Measurements from ENCODE around the gene MSH3. TPM values are rescaled to one million over a fixed set of nuclear protein-coding genes. Genes with fewer than 3 reads are reported as not detected.
"Not testable (repeated sequence)": the region's sequence is repeated elsewhere in the genome, so short reads cannot be mapped to it uniquely, and the experiment has no call there.

MSH3 gene
- polyA plus RNA-seq, 4 donors: 3.5 to 15.6 (median 4.8) TPM

GRCh38 chr5:80641353-80641752, 13.1 kb upstream of the MSH3 start:
- 72 to 81% (median 75%) methylated on average over 4 of the region's 4 CpGs for WGBS, 3 donors
- FAIRE-seq (no peak), DNase-seq (no peak)
- no peaks in the 10 kb centered on the region for H3K9me3 ChIP-seq (ENCODE audit: control insufficient read depth in 2 of 2, insufficient read depth in 1 of 2, low read depth in 1 of 2, low read length in 1 of 2)
- peaks cover 5 to 33% (median 11%) of the 10 kb centered on the region in 3 donors for H3K36me3 ChIP-seq (ENCODE audit: control insufficient read depth in 3 of 3, insufficient read depth in 2 of 3, low read depth in 1 of 3, low read length in 3 of 3)
- H3K27me3 ChIP-seq (ENCODE audit: control insufficient read depth in 3 of 3, insufficient read depth in 3 of 3, low read length in 3 of 3): no peaks in the 10 kb centered on the region
- no peak overlapping the region for H3K4me3 ChIP-seq (ENCODE audit: low read depth in 1 of 3, low read length in 3 of 3)
- H3K4me1 ChIP-seq (ENCODE audit: control insufficient read depth in 3 of 3, insufficient read depth in 2 of 3, low read depth in 1 of 3, low read length in 2 of 3): no peaks in the 10 kb centered on the region
- no peak overlapping the region for H3K27ac ChIP-seq (ENCODE audit: low read depth in 1 of 3, low read length in 2 of 3)

DNA sequence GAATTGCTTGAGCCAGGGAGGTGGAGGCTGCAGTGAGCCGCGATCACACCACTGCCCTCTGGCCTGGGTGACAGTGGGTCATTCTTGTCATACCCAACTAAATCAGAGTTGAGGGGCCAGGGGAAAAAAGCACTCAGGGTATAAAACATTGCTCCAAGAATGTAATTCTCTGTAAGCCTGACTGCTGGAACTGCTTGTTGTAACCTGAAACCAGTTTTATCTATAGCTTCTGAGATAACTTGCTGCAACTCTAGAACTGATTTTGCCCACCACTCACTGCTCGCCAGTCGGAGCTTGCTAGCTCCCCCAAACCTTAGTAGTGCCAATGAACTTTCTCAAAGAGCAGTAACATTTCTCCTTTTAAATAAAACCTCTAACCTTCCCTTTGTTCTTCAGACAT, 9.6 kb upstream of the MSH3 start:
- FAIRE-seq (no peak), DNase-seq (no peak)
- no peak overlapping the region for H3K4me3 ChIP-seq (ENCODE audit: low read depth in 1 of 3, low read length in 3 of 3)
- H3K4me1 ChIP-seq (ENCODE audit: control insufficient read depth in 3 of 3, insufficient read depth in 2 of 3, low read depth in 1 of 3, low read length in 2 of 3): no peaks in the 10 kb centered on the region
- WGBS, 3 donors: 91 to 96% (median 91%) methylated on average over 4 of the region's 4 CpGs
- no peaks in the 10 kb centered on the region for H3K27me3 ChIP-seq (ENCODE audit: control insufficient read depth in 3 of 3, insufficient read depth in 3 of 3, low read length in 3 of 3)
- no peak overlapping the region for H3K27ac ChIP-seq (ENCODE audit: low read depth in 1 of 3, low read length in 2 of 3)
- H3K36me3 ChIP-seq (ENCODE audit: control insufficient read depth in 3 of 3, insufficient read depth in 2 of 3, low read depth in 1 of 3, low read length in 3 of 3): peaks cover 5 to 23% (median 11%) of the 10 kb centered on the region in 3 donors
- no peaks in the 10 kb centered on the region for H3K9me3 ChIP-seq (ENCODE audit: control insufficient read depth in 2 of 2, insufficient read depth in 1 of 2, low read depth in 1 of 2, low read length in 1 of 2)

DNA sequence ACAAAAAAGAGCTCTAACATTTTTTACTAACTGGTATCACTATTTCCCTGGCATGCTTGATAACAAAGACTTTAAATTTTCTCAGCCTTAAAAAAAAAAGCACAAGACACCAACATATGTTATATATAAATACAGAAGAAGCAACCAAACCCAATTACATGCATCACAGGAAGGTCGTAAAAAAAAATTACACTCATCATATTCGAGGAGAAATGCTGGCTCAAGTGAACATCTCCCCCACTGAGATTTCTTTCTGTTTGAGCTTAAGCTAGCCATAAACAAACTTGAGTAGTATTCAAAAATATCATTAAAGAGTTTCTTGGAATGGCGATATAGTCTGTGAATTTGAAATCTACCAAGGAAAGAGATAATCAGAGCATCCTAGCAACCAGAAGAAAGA, 7.5 kb upstream of the MSH3 start:
- DNase-seq (no peak), FAIRE-seq (no peak)
- Histone ChIP-seq H3K27me3 (ENCODE audit: control insufficient read depth in 3 of 3, insufficient read depth in 3 of 3, low read length in 3 of 3) (no peaks in the 10 kb centered on the region), H3K4me1 (ENCODE audit: control insufficient read depth in 3 of 3, insufficient read depth in 2 of 3, low read depth in 1 of 3, low read length in 2 of 3) (no peaks in the 10 kb centered on the region), H3K36me3 (ENCODE audit: control insufficient read depth in 3 of 3, insufficient read depth in 2 of 3, low read depth in 1 of 3, low read length in 3 of 3) (peaks cover 4 to 15% (median 4%) of the 10 kb centered on the region in 3 donors), H3K27ac (ENCODE audit: low read depth in 1 of 3, low read length in 2 of 3) (no peak overlapping the region), H3K9me3 (ENCODE audit: control insufficient read depth in 2 of 2, insufficient read depth in 1 of 2, low read depth in 1 of 2, low read length in 1 of 2) (no peaks in the 10 kb centered on the region), H3K4me3 (ENCODE audit: low read depth in 1 of 3, low read length in 3 of 3) (no peak overlapping the region)
- WGBS, 3 donors: 77 to 82% (median 80%) methylated on average over 3 of the region's 3 CpGs

DNA sequence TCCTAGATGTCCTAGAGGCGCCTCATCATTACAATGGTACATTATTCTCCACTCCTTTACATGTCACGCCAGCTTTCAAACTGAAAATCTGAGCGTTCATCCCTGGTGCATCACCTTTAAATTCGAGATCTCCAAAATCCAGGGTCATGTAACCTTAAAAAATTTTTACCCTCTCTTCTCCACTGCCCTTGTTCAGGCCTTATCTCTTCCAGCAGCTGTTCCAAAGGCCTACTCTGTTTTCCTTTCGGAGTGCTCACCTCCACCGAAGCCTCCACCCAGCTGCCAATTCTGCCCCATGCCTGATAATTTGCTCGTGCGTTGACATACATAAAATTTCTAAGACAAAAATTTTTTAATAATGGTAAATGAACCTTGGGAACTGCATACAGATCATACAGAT, 950 bp upstream of the MSH3 start:
- H3K9me3 ChIP-seq (ENCODE audit: control insufficient read depth in 2 of 2, insufficient read depth in 1 of 2, low read depth in 1 of 2, low read length in 1 of 2): no peaks in the 10 kb centered on the region
- H3K27ac ChIP-seq (ENCODE audit: low read depth in 1 of 3, low read length in 2 of 3): peak overlapping the region in 2 of 3 donors; percentile 27 to 94
- FAIRE-seq (no peak), DNase-seq (peak in 1 of 2 donors; percentile 48)
- 15 to 28% (median 21%) methylated on average over 8 of the region's 8 CpGs for WGBS, 3 donors
- H3K27me3 ChIP-seq (ENCODE audit: control insufficient read depth in 3 of 3, insufficient read depth in 3 of 3, low read length in 3 of 3): no peaks in the 10 kb centered on the region
- peak overlapping the region; percentile 11 to 94 (median 83) for H3K4me3 ChIP-seq (ENCODE audit: low read depth in 1 of 3, low read length in 3 of 3)
- peaks cover 3 to 11% (median 5%) of the 10 kb centered on the region in 3 donors for H3K4me1 ChIP-seq (ENCODE audit: control insufficient read depth in 3 of 3, insufficient read depth in 2 of 3, low read depth in 1 of 3, low read length in 2 of 3)
- peaks cover under 1 to 14% (median 2%) of the 10 kb centered on the region in 3 donors for H3K36me3 ChIP-seq (ENCODE audit: control insufficient read depth in 3 of 3, insufficient read depth in 2 of 3, low read depth in 1 of 3, low read length in 3 of 3)

DNA sequence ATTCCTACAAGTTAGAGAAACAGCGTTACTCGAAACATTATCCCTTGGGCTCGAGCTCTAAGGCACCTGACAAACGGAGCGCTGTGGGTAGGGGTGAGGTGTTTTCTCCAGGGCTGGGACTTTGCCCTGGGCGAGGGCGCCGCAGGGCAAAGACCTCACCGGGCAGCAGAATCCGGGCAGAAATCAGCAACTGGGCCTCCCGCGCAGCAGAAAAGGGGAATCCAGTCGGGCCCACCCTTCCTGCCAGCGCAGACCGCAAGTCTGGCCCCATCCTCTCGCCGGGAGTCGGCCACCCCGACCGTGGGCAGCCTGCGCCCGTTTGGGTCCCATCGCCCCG, 430 bp upstream of the MSH3 start:
- H3K4me1 ChIP-seq (ENCODE audit: control insufficient read depth in 3 of 3, insufficient read depth in 2 of 3, low read depth in 1 of 3, low read length in 2 of 3): peaks cover 3 to 11% (median 5%) of the 10 kb centered on the region in 3 donors
- no peaks in the 10 kb centered on the region for H3K27me3 ChIP-seq (ENCODE audit: control insufficient read depth in 3 of 3, insufficient read depth in 3 of 3, low read length in 3 of 3)
- DNase-seq (peak; percentile 85 to 87), FAIRE-seq (no peak)
- H3K27ac ChIP-seq (ENCODE audit: low read depth in 1 of 3, low read length in 2 of 3): peak overlapping the region; percentile 73 to 94 (median 74)
- no peaks in the 10 kb centered on the region for H3K9me3 ChIP-seq (ENCODE audit: control insufficient read depth in 2 of 2, insufficient read depth in 1 of 2, low read depth in 1 of 2, low read length in 1 of 2)
- peaks cover 2 to 19% (median 4%) of the 10 kb centered on the region in 3 donors for H3K36me3 ChIP-seq (ENCODE audit: control insufficient read depth in 3 of 3, insufficient read depth in 2 of 3, low read depth in 1 of 3, low read length in 3 of 3)
- WGBS, 3 donors: 0 to 1% (median 0%) methylated on average over 23 to 24 of the region's 24 CpGs
- H3K4me3 ChIP-seq (ENCODE audit: low read depth in 1 of 3, low read length in 3 of 3): peak overlapping the region; percentile 61 to 94 (median 83)

DNA sequence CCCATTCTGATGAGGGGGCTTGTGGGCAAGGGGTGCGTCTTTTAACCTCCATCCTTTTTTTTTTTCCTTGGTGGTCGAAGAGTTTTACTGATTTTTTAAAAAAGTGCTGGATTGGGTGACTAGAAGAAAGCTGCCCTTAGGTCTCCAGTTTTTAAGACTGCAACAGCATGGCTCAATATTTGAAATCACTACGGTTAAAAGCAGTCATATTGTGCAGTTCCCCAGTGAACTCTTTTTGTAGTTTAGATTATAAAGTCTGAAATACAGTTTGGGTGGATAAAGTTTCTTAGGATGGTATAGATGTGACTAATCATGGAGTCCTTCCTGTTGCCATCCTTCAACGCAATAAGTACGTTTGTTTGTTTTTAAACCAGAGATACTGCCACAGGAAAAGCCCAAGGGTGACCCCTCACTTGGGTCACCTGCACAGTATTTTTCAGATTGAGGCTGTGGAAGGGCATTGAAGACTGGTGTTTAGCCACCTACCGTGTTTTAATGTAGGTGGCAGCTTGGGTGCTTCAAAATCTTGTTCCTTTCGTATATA, 851 bp downstream of the MSH3 start:
- 9 to 21% (median 13%) methylated on average over 7 of the region's 7 CpGs for WGBS, 3 donors
- peak overlapping the region; percentile 61 to 94 (median 83) for H3K4me3 ChIP-seq (ENCODE audit: low read depth in 1 of 3, low read length in 3 of 3)
- H3K9me3 ChIP-seq (ENCODE audit: control insufficient read depth in 2 of 2, insufficient read depth in 1 of 2, low read depth in 1 of 2, low read length in 1 of 2): no peaks in the 10 kb centered on the region
- H3K27me3 ChIP-seq (ENCODE audit: control insufficient read depth in 3 of 3, insufficient read depth in 3 of 3, low read length in 3 of 3): no peaks in the 10 kb centered on the region
- FAIRE-seq (no peak), DNase-seq (no peak)
- peak overlapping the region; percentile 78 to 96 (median 92) for H3K27ac ChIP-seq (ENCODE audit: low read depth in 1 of 3, low read length in 2 of 3)
- H3K36me3 ChIP-seq (ENCODE audit: control insufficient read depth in 3 of 3, insufficient read depth in 2 of 3, low read depth in 1 of 3, low read length in 3 of 3): peaks cover 2 to 26% (median 6%) of the 10 kb centered on the region in 3 donors
- peaks cover 3 to 11% (median 5%) of the 10 kb centered on the region in 3 donors for H3K4me1 ChIP-seq (ENCODE audit: control insufficient read depth in 3 of 3, insufficient read depth in 2 of 3, low read depth in 1 of 3, low read length in 2 of 3)

GRCh38 chr5:80656425-80656824, 2.0 kb downstream of the MSH3 start:
- Histone ChIP-seq H3K4me1 (ENCODE audit: control insufficient read depth in 3 of 3, insufficient read depth in 2 of 3, low read depth in 1 of 3, low read length in 2 of 3) (peaks cover 3 to 11% (median 5%) of the 10 kb centered on the region in 3 donors), H3K9me3 (ENCODE audit: control insufficient read depth in 2 of 2, insufficient read depth in 1 of 2, low read depth in 1 of 2, low read length in 1 of 2) (no peaks in the 10 kb centered on the region), H3K4me3 (ENCODE audit: low read depth in 1 of 3, low read length in 3 of 3) (no peak overlapping the region), H3K27me3 (ENCODE audit: control insufficient read depth in 3 of 3, insufficient read depth in 3 of 3, low read length in 3 of 3) (no peaks in the 10 kb centered on the region), H3K36me3 (ENCODE audit: control insufficient read depth in 3 of 3, insufficient read depth in 2 of 3, low read depth in 1 of 3, low read length in 3 of 3) (peaks cover 2 to 30% (median 6%) of the 10 kb centered on the region in 3 donors), H3K27ac (ENCODE audit: low read depth in 1 of 3, low read length in 2 of 3) (no peak overlapping the region)
- DNase-seq: no peak
- WGBS, 3 donors: 58 to 89% (median 80%) methylated on average over 1 of the region's 1 CpG
- FAIRE-seq: no peak

DNA sequence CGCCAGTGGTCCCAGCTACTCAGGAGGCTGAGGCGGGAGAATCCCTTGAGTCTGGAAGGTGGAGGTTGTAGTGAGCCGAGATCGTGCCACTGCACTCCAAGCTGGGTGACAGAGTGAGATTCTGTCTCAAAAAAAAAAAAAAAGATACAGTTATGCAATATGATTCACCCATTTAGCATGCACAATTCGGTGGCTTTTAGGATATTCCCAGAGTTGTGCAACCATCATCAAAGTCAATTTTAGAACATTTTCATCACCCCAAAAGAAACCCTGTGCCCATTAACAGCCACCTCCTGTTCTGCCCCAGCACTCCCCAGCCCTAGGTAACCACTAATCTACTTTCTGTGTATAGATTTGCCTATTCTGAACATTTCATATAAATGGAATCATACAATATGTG, 4.7 kb downstream of the MSH3 start:
- Histone ChIP-seq H3K36me3 (ENCODE audit: control insufficient read depth in 3 of 3, insufficient read depth in 2 of 3, low read depth in 1 of 3, low read length in 3 of 3) (peaks cover 5 to 38% (median 6%) of the 10 kb centered on the region in 3 donors), H3K9me3 (ENCODE audit: control insufficient read depth in 2 of 2, insufficient read depth in 1 of 2, low read depth in 1 of 2, low read length in 1 of 2) (peaks cover 0 to 4% of the 10 kb centered on the region in 2 donors), H3K4me3 (ENCODE audit: low read depth in 1 of 3, low read length in 3 of 3) (no peak overlapping the region), H3K27ac (ENCODE audit: low read depth in 1 of 3, low read length in 2 of 3) (no peak overlapping the region), H3K27me3 (ENCODE audit: control insufficient read depth in 3 of 3, insufficient read depth in 3 of 3, low read length in 3 of 3) (no peaks in the 10 kb centered on the region), H3K4me1 (ENCODE audit: control insufficient read depth in 3 of 3, insufficient read depth in 2 of 3, low read depth in 1 of 3, low read length in 2 of 3) (peaks cover 3 to 5% (median 4%) of the 10 kb centered on the region in 3 donors)
- 87 to 95% (median 94%) methylated on average over 3 to 5 of the region's 5 CpGs for WGBS, 3 donors
- FAIRE-seq (no peak), DNase-seq (no peak)

GRCh38 chr5:80660661-80661060, 6.2 kb downstream of the MSH3 start:
- H3K27ac ChIP-seq (ENCODE audit: low read depth in 1 of 3, low read length in 2 of 3); H3K27me3 ChIP-seq (ENCODE audit: control insufficient read depth in 3 of 3, insufficient read depth in 3 of 3, low read length in 3 of 3); H3K4me1 ChIP-seq (ENCODE audit: control insufficient read depth in 3 of 3, insufficient read depth in 2 of 3, low read depth in 1 of 3, low read length in 2 of 3); H3K9me3 ChIP-seq (ENCODE audit: control insufficient read depth in 2 of 2, insufficient read depth in 1 of 2, low read depth in 1 of 2, low read length in 1 of 2); DNase-seq; H3K4me3 ChIP-seq (ENCODE audit: low read depth in 1 of 3, low read length in 3 of 3); FAIRE-seq: not testable (repeated sequence)
- WGBS, 3 donors: 87 to 96% (median 95%) methylated on average over 7 of the region's 7 CpGs
- H3K36me3 ChIP-seq (ENCODE audit: control insufficient read depth in 3 of 3, insufficient read depth in 2 of 3, low read depth in 1 of 3, low read length in 3 of 3): peaks cover 6 to 38% (median 10%) of the 10 kb centered on the region in 3 donors

Measured in small intestine (tissue), 7 donors.